Transverse colon (tissue), 4 donors: ENCODE data around the gene CCND1. TPM values are rescaled to one million over a fixed set of nuclear protein-coding genes. Genes with fewer than 3 reads are reported as not detected.

Experiments
- DNase-seq: peaks from one replicate; pipeline ENCODE4 v3.0.0-alpha.2; 2019
- H3K27ac ChIP-seq, 4 donors: fragments of 200-600 bp; sonication (generic); 2 replicates each; pipeline ENCODE4 v1.5.1; 2016 to 2018; ENCODE audit warnings: inconsistent platforms in 4 of 4
- H3K27me3 ChIP-seq: fragments of 200-600 bp; sonication (generic); 2 replicates; pipeline ENCODE4 v1.5.1; 2017; ENCODE audit warnings: inconsistent platforms
- H3K36me3 ChIP-seq, 4 donors: fragments of 200-600 bp; sonication (generic); 2 replicates each; pipeline ENCODE4 v1.5.1; 2017 to 2019; ENCODE audit warnings: inconsistent platforms in 4 of 4
- H3K4me1 ChIP-seq, 4 donors: fragments of 200-600 bp; sonication (generic); 2 replicates each; pipeline ENCODE4 v1.5.1; 2017 to 2020; ENCODE audit warnings: inconsistent platforms in 4 of 4
- H3K4me3 ChIP-seq, 4 donors: fragments of 200-600 bp; sonication (generic); 1 replicate in 1 of 4; 2 replicates in 3 of 4; pipeline versions ENCODE4 v1.5.1 to v1.6.1; 2017 to 2019; ENCODE audit warnings: inconsistent platforms in 4 of 4
- H3K9me3 ChIP-seq, 2 donors: fragments of 200-600 bp; sonication (generic); 2 replicates each; pipeline ENCODE4 v1.5.1; 2017 to 2019; ENCODE audit warnings: inconsistent platforms in 2 of 2
- EP300 ChIP-seq: sonication (generic); formaldehyde crosslinking; IDR thresholded peaks from one replicate; pipeline ENCODE4 v1.6.1; 2017; ENCODE audit warnings: antibody characterized with exemption, low read depth
- POLR2A ChIP-seq: fragments of 450-650 bp; IDR thresholded peaks from one replicate; pipeline ENCODE4 v1.6.1; 2016; ENCODE audit warnings: antibody characterized with exemption, mild to moderate bottlenecking, moderate library complexity
- POLR2AphosphoS5 ChIP-seq, 3 donors: sonication (generic); formaldehyde crosslinking; IDR thresholded peaks; one replicate each; pipeline ENCODE4 v1.6.1; 2016; ENCODE audit warnings: antibody characterized with exemption in 3 of 3
- WGBS, 2 donors: methylation state at CpG; one replicate each; pipeline ENCODE4 v1.1.5; 2018; ENCODE audit warnings: low coverage in 1 of 2; 5-methylcytosine and 5-hydroxymethylcytosine counted together
- in situ Hi-C, 4 donors: fragments of 200-750 bp; cut with MboI; loops; one replicate each; pipeline versions ENCODE4 v1.15.0 to v1.15.1; 2017; ENCODE audit warnings: low sequenced_read_pairs in 3 of 4, low pct_ligation_motif_present in 1 of 4, low pct_unique_long_range_greater_than_20kb in 1 of 4
- intact Hi-C: fragments of 100-400 bp; cut with DNase I; formaldehyde crosslinking; loops from one replicate; pipeline ENCODE4 v1.15.1; 2023; ENCODE audit warnings: low total_unique reads
- total RNA-seq, 4 donors: library from RNA; depleted of rRNA; stranded (reverse); fragments of >200 nt; gene quantifications; one replicate each; pipeline ENCODE4 v1.1.0, GENCODE V29; 2016
- TF ChIP-seq, protein P1 (sequence below), 5 experiments: fragments of 200-600 bp in 3 of 5; fragments of 450-650 bp in 2 of 5; sonication (generic) in 3 of 5; IDR thresholded peaks; 1 replicate in 2 of 5; 2 replicates in 3 of 5; pipeline ENCODE4 v1.5.1; 2016 to 2017; ENCODE audit warnings: antibody characterized with exemption in 5 of 5, inconsistent platforms in 3 of 5, mild to moderate bottlenecking in 2 of 5, moderate library complexity in 1 of 5

The CCND1 gene
- total RNA-seq, 4 donors from 2014 or later = 26.4 to 78.0 (median 45.0) TPM

DNA sequence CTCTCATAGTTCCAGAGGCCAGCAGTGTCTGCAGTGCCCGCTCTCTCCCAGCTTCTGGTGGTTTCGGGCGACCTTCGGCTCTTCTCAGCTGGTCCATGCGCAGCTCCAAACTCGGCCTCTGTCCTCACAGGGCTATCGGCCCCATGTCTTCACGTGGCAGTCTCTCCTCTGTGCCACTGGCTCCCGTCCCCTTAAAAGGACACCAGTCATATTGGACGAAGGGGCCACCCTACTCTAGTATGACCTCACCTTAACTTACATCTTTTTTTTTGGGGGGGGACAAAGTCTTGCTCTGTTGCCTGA, 20.4 kb downstream of the CCND1 start:
- WGBS, 2 donors = 74 to 79% methylated on average over 6 to 10 of the region's 10 CpGs
- TF ChIP-seq, protein P1, sequence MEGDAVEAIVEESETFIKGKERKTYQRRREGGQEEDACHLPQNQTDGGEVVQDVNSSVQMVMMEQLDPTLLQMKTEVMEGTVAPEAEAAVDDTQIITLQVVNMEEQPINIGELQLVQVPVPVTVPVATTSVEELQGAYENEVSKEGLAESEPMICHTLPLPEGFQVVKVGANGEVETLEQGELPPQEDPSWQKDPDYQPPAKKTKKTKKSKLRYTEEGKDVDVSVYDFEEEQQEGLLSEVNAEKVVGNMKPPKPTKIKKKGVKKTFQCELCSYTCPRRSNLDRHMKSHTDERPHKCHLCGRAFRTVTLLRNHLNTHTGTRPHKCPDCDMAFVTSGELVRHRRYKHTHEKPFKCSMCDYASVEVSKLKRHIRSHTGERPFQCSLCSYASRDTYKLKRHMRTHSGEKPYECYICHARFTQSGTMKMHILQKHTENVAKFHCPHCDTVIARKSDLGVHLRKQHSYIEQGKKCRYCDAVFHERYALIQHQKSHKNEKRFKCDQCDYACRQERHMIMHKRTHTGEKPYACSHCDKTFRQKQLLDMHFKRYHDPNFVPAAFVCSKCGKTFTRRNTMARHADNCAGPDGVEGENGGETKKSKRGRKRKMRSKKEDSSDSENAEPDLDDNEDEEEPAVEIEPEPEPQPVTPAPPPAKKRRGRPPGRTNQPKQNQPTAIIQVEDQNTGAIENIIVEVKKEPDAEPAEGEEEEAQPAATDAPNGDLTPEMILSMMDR (IDR thresholded peaks at IDR 0.05) = no peak
- TF ChIP-seq EP300 (no peak), POLR2A (no peak), POLR2AphosphoS5 (IDR thresholded peaks at IDR 0.05) (no peak)
- Histone ChIP-seq H3K36me3 (no peaks in the 10 kb centered on the region), H3K27me3 (no peaks in the 10 kb centered on the region), H3K27ac (no peak overlapping the region), H3K4me3 (no peak overlapping the region), H3K4me1 (no peaks in the 10 kb centered on the region), H3K9me3 (no peaks in the 10 kb centered on the region)
- intact Hi-C loops = no loop called here
- no peak for DNase-seq
- in situ Hi-C loops = loop anchor here in 3 of 4 donors (10.0 to 25.0 kb wide), 2 partner anchors 549 to 557 kb away; no protein-coding TSS in a partner anchor

DNA sequence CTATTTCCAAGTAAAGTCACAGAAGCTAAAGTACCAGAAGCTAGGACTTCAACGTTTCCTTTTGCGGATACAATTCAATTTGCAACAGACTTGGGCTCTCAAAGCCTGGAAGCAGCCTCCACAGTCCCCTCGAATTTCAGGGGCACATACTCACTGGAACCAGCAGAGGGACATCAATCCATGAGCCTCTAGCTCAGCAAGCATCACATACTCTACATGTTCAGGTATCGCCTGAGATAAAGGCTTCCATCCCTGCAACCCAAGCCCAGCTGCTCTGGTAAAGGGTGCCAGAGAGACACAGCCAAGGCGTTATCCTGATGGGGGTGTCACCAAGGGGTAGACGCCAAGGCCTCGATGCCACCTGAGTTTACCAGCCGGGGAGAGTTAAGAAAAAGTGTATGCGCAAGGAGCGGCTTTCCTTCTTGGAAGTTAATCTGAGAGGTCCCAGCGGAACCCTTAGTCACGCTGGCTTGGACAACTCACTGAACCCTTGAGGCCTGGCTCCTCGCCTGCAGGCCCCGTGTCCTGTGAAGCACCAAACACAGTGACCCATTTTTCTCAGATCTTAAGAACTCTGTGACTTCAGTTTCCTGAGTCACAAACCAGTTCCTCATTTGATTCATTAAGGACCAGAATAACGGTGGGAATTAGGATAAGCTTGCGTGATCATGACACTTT, 21.2 kb downstream of the CCND1 start:
- H3K27me3 ChIP-seq = no peaks in the 10 kb centered on the region
- TF ChIP-seq POLR2AphosphoS5 (IDR thresholded peaks at IDR 0.05) (no peak), POLR2A (no peak), EP300 (no peak)
- TF ChIP-seq, protein P1 (IDR thresholded peaks at IDR 0.05) = no peak
- H3K4me1 ChIP-seq = no peaks in the 10 kb centered on the region
- in situ Hi-C loops (loop anchor here in 3 of 4 donors (10.0 to 25.0 kb wide), 2 partner anchors 550 to 557 kb away; no protein-coding TSS in a partner anchor), intact Hi-C loops (no loop called here)
- H3K4me3 ChIP-seq = no peak overlapping the region
- no peaks in the 10 kb centered on the region for H3K9me3 ChIP-seq
- DNase-seq = no peak
- no peaks in the 10 kb centered on the region for H3K36me3 ChIP-seq
- 81 to 82% methylated on average over 11 to 16 of the region's 16 CpGs for WGBS, 2 donors
- H3K27ac ChIP-seq = no peak overlapping the region

DNA sequence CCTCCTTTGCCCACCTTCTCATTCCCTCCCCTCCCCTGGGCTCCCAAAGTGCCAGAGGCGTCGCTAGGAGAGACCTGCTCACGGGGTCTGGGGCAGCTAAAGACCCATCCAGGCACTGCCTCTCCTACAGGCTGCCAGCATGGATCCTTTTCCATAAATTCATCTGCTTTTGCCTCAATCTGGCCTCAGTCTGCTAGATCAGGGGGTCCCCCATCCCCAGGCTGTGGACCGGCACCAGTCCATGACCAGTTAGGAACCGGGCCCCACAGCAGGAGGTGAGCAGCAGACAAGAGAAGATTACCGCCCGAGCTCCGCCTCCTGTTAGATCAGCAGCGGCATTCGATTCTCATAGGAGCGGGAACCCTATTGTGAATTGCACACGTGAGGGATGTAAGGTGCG, 21.9 kb downstream of the CCND1 start:
- intact Hi-C loops = no loop called here
- H3K27ac ChIP-seq = no peak overlapping the region
- no peak for DNase-seq
- WGBS, 2 donors = 89% methylated on average over 13 of the region's 13 CpGs; no CpG with 5 or more reads in 1 of the 2 donors
- H3K4me3 ChIP-seq = no peak overlapping the region
- H3K4me1 ChIP-seq = no peaks in the 10 kb centered on the region
- H3K36me3 ChIP-seq = no peaks in the 10 kb centered on the region
- no peaks in the 10 kb centered on the region for H3K27me3 ChIP-seq
- in situ Hi-C loops = loop anchor here in 3 of 4 donors (10.0 to 25.0 kb wide), 2 partner anchors 551 to 558 kb away; no protein-coding TSS in a partner anchor
- no peaks in the 10 kb centered on the region for H3K9me3 ChIP-seq
- TF ChIP-seq POLR2AphosphoS5 (IDR thresholded peaks at IDR 0.05) (no peak), EP300 (no peak), POLR2A (no peak)
- TF ChIP-seq, protein P1 (IDR thresholded peaks at IDR 0.05) = no peak

DNA sequence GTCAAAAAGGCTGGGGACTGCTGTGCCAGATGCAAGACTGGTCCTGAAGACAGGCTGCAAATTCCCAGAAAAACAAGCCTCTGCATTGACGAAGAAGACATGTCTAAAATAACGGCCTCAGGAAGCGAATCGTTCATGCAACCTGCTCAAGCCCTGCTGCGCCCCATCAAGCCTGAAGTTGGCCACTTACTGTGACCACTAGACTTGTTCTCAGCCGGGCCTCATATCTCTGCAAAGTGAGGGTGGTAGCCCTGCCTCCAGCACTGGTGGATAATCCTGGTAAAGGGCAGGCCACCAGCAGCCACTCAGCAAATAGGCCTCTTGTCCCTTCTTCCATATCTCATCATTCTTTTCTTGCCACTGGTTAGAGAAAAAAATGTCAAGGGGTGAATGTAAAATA, 22.4 kb downstream of the CCND1 start:
- H3K27ac ChIP-seq = no peak overlapping the region
- H3K27me3 ChIP-seq = no peaks in the 10 kb centered on the region
- TF ChIP-seq POLR2A = no peak
- TF ChIP-seq, protein P1 (IDR thresholded peaks at IDR 0.05) = no peak
- TF ChIP-seq POLR2AphosphoS5 (IDR thresholded peaks at IDR 0.05) = no peak
- TF ChIP-seq EP300 = no peak
- no peak overlapping the region for H3K4me3 ChIP-seq
- no peaks in the 10 kb centered on the region for H3K36me3 ChIP-seq
- 92% methylated on average over 6 of the region's 6 CpGs; no CpG with 5 or more reads in 1 of the 2 donors for WGBS, 2 donors
- no peak for DNase-seq
- in situ Hi-C loops (loop anchor here in 3 of 4 donors (10.0 to 25.0 kb wide), 2 partner anchors 551 to 559 kb away; no protein-coding TSS in a partner anchor), intact Hi-C loops (no loop called here)
- no peaks in the 10 kb centered on the region for H3K4me1 ChIP-seq
- no peaks in the 10 kb centered on the region for H3K9me3 ChIP-seq
